ENCODE data around the gene SIPA1L3.

SIPA1L3 gene

GRCh38 chr19:38142176-38143035 lies 235.4 kb downstream of the SIPA1L3 start:
- H3K4me3 ChIP-seq (ENCODE audit: insufficient read depth, low read depth, low read length) = no peak overlapping the region
- H3K4me1 ChIP-seq (ENCODE audit: control insufficient read depth, insufficient read depth, low read length) = no peaks in the 10 kb centered on the region
- no peak overlapping the region for H3K27ac ChIP-seq (ENCODE audit: insufficient read depth, low read depth, low read length, poor library complexity, severe bottlenecking)
- WGBS, 2 experiments = 52 to 54% methylated on average over 17 of the region's 17 CpGs
- H3K27me3 ChIP-seq (ENCODE audit: control insufficient read depth, insufficient read depth, low read length, poor library complexity, severe bottlenecking) = no peaks in the 10 kb centered on the region
- H3K36me3 ChIP-seq (ENCODE audit: control insufficient read depth, insufficient read depth, low read length) = peaks cover 2% of the 10 kb centered on the region
- no peaks in the 10 kb centered on the region for H3K9me3 ChIP-seq (ENCODE audit: control insufficient read depth, low read length)

- H3K27me3 ChIP-seq (ENCODE audit: control insufficient read depth, insufficient read depth, low read length, poor library complexity, severe bottlenecking) = no peaks in the 10 kb centered on the region
- H3K4me1 ChIP-seq (ENCODE audit: control insufficient read depth, insufficient read depth, low read length) = no peaks in the 10 kb centered on the region
- no peak overlapping the region for H3K4me3 ChIP-seq (ENCODE audit: insufficient read depth, low read depth, low read length)
- peaks cover 2% of the 10 kb centered on the region for H3K36me3 ChIP-seq (ENCODE audit: control insufficient read depth, insufficient read depth, low read length)
- no peak overlapping the region for H3K27ac ChIP-seq (ENCODE audit: insufficient read depth, low read depth, low read length, poor library complexity, severe bottlenecking)
- H3K9me3 ChIP-seq (ENCODE audit: control insufficient read depth, low read length) = no peaks in the 10 kb centered on the region
- 91 to 92% methylated on average over 5 of the region's 5 CpGs for WGBS, 2 experiments
Observed at GRCh38 chr19:38143847-38144246, 236.8 kb downstream of the SIPA1L3 start.

- no peak overlapping the region for H3K27ac ChIP-seq (ENCODE audit: insufficient read depth, low read depth, low read length, poor library complexity, severe bottlenecking)
- H3K36me3 ChIP-seq (ENCODE audit: control insufficient read depth, insufficient read depth, low read length) = peaks cover 2% of the 10 kb centered on the region
- H3K4me1 ChIP-seq (ENCODE audit: control insufficient read depth, insufficient read depth, low read length) = no peaks in the 10 kb centered on the region
- no peaks in the 10 kb centered on the region for H3K27me3 ChIP-seq (ENCODE audit: control insufficient read depth, insufficient read depth, low read length, poor library complexity, severe bottlenecking)
- no peak overlapping the region for H3K4me3 ChIP-seq (ENCODE audit: insufficient read depth, low read depth, low read length)
- H3K9me3 ChIP-seq (ENCODE audit: control insufficient read depth, low read length) = no peaks in the 10 kb centered on the region
- WGBS, 2 experiments = 94 to 95% methylated on average over 6 of the region's 6 CpGs
Observed at GRCh38 chr19:38144667-38145066, 237.7 kb downstream of the SIPA1L3 start.

- Histone ChIP-seq H3K27ac (ENCODE audit: insufficient read depth, low read depth, low read length, poor library complexity, severe bottlenecking) (no peak overlapping the region), H3K27me3 (ENCODE audit: control insufficient read depth, insufficient read depth, low read length, poor library complexity, severe bottlenecking) (no peaks in the 10 kb centered on the region), H3K36me3 (ENCODE audit: control insufficient read depth, insufficient read depth, low read length) (peaks cover 2% of the 10 kb centered on the region), H3K9me3 (ENCODE audit: control insufficient read depth, low read length) (no peaks in the 10 kb centered on the region), H3K4me3 (ENCODE audit: insufficient read depth, low read depth, low read length) (no peak overlapping the region), H3K4me1 (ENCODE audit: control insufficient read depth, insufficient read depth, low read length) (no peaks in the 10 kb centered on the region)
- WGBS, 2 experiments = 87 to 93% methylated on average over 4 of the region's 4 CpGs
Observed at GRCh38 chr19:38145623-38146022, 238.6 kb downstream of the SIPA1L3 start.

- Histone ChIP-seq H3K4me3 (ENCODE audit: insufficient read depth, low read depth, low read length) (no peak overlapping the region), H3K36me3 (ENCODE audit: control insufficient read depth, insufficient read depth, low read length) (no peaks in the 10 kb centered on the region), H3K4me1 (ENCODE audit: control insufficient read depth, insufficient read depth, low read length) (no peaks in the 10 kb centered on the region), H3K9me3 (ENCODE audit: control insufficient read depth, low read length) (no peaks in the 10 kb centered on the region), H3K27ac (ENCODE audit: insufficient read depth, low read depth, low read length, poor library complexity, severe bottlenecking) (no peak overlapping the region), H3K27me3 (ENCODE audit: control insufficient read depth, insufficient read depth, low read length, poor library complexity, severe bottlenecking) (no peaks in the 10 kb centered on the region)
- WGBS, 2 experiments = 94 to 95% methylated on average over 9 of the region's 9 CpGs
Observed at GRCh38 chr19:38148337-38148736, 241.3 kb downstream of the SIPA1L3 start.

- no peak overlapping the region for H3K27ac ChIP-seq (ENCODE audit: insufficient read depth, low read depth, low read length, poor library complexity, severe bottlenecking)
- no peaks in the 10 kb centered on the region for H3K27me3 ChIP-seq (ENCODE audit: control insufficient read depth, insufficient read depth, low read length, poor library complexity, severe bottlenecking)
- 90 to 94% methylated on average over 6 of the region's 6 CpGs for WGBS, 2 experiments
- no peaks in the 10 kb centered on the region for H3K4me1 ChIP-seq (ENCODE audit: control insufficient read depth, insufficient read depth, low read length)
- H3K9me3 ChIP-seq (ENCODE audit: control insufficient read depth, low read length) = no peaks in the 10 kb centered on the region
- no peak overlapping the region for H3K4me3 ChIP-seq (ENCODE audit: insufficient read depth, low read depth, low read length)
- no peaks in the 10 kb centered on the region for H3K36me3 ChIP-seq (ENCODE audit: control insufficient read depth, insufficient read depth, low read length)
Observed at GRCh38 chr19:38149661-38150061, 242.7 kb downstream of the SIPA1L3 start.

- no peaks in the 10 kb centered on the region for H3K36me3 ChIP-seq (ENCODE audit: control insufficient read depth, insufficient read depth, low read length)
Observed at GRCh38 chr19:38151242-38151641, 244.2 kb downstream of the SIPA1L3 start.

GRCh38 chr19:38152461-38153379 lies 245.7 kb downstream of the SIPA1L3 start:
- Histone ChIP-seq H3K9me3 (ENCODE audit: control insufficient read depth, low read length) (no peaks in the 10 kb centered on the region), H3K4me3 (ENCODE audit: insufficient read depth, low read depth, low read length) (no peak overlapping the region), H3K4me1 (ENCODE audit: control insufficient read depth, insufficient read depth, low read length) (no peaks in the 10 kb centered on the region), H3K27ac (ENCODE audit: insufficient read depth, low read depth, low read length, poor library complexity, severe bottlenecking) (no peak overlapping the region), H3K36me3 (ENCODE audit: control insufficient read depth, insufficient read depth, low read length) (no peaks in the 10 kb centered on the region), H3K27me3 (ENCODE audit: control insufficient read depth, insufficient read depth, low read length, poor library complexity, severe bottlenecking) (no peaks in the 10 kb centered on the region)
- WGBS, 2 experiments = 92 to 93% methylated on average over 40 of the region's 40 CpGs

More at GRCh38 chr19:38151242-38151641, 244.2 kb downstream of the SIPA1L3 start:
- no peaks in the 10 kb centered on the region for H3K9me3 ChIP-seq (ENCODE audit: control insufficient read depth, low read length)
- H3K4me3 ChIP-seq (ENCODE audit: insufficient read depth, low read depth, low read length) = no peak overlapping the region
- no peaks in the 10 kb centered on the region for H3K27me3 ChIP-seq (ENCODE audit: control insufficient read depth, insufficient read depth, low read length, poor library complexity, severe bottlenecking)
- whole genome bisulfite sequencing, 2 experiments = 92 to 93% methylated on average over 9 of the region's 9 CpGs
- H3K27ac ChIP-seq (ENCODE audit: insufficient read depth, low read depth, low read length, poor library complexity, severe bottlenecking) = no peak overlapping the region
- no peaks in the 10 kb centered on the region for H3K4me1 ChIP-seq (ENCODE audit: control insufficient read depth, insufficient read depth, low read length)

- H3K27me3 ChIP-seq (ENCODE audit: control insufficient read depth, insufficient read depth, low read length, poor library complexity, severe bottlenecking) = no peaks in the 10 kb centered on the region
- no peaks in the 10 kb centered on the region for H3K36me3 ChIP-seq (ENCODE audit: control insufficient read depth, insufficient read depth, low read length)
- H3K4me1 ChIP-seq (ENCODE audit: control insufficient read depth, insufficient read depth, low read length) = no peaks in the 10 kb centered on the region
- H3K9me3 ChIP-seq (ENCODE audit: control insufficient read depth, low read length) = no peaks in the 10 kb centered on the region
- H3K27ac ChIP-seq (ENCODE audit: insufficient read depth, low read depth, low read length, poor library complexity, severe bottlenecking) = no peak overlapping the region
- H3K4me3 ChIP-seq (ENCODE audit: insufficient read depth, low read depth, low read length) = no peak overlapping the region
- 82 to 83% methylated on average over 6 of the region's 6 CpGs for WGBS, 2 experiments
Observed at GRCh38 chr19:38155453-38155852, 248.4 kb downstream of the SIPA1L3 start.

GRCh38 chr19:38158730-38159129 lies 251.7 kb downstream of the SIPA1L3 start:
- H3K4me3 ChIP-seq (ENCODE audit: insufficient read depth, low read depth, low read length) = no peak overlapping the region
- peaks cover 17% of the 10 kb centered on the region for H3K36me3 ChIP-seq (ENCODE audit: control insufficient read depth, insufficient read depth, low read length)
- no peaks in the 10 kb centered on the region for H3K4me1 ChIP-seq (ENCODE audit: control insufficient read depth, insufficient read depth, low read length)
- 95% methylated on average over 5 of the region's 5 CpGs for WGBS, 2 experiments
- H3K27ac ChIP-seq (ENCODE audit: insufficient read depth, low read depth, low read length, poor library complexity, severe bottlenecking) = no peak overlapping the region
- no peaks in the 10 kb centered on the region for H3K27me3 ChIP-seq (ENCODE audit: control insufficient read depth, insufficient read depth, low read length, poor library complexity, severe bottlenecking)
- H3K9me3 ChIP-seq (ENCODE audit: control insufficient read depth, low read length) = no peaks in the 10 kb centered on the region
